ENCODE results near the gene SYCP1.
"Not testable (repeated sequence)": the region's sequence is repeated elsewhere in the genome, so short reads cannot be mapped to it uniquely, and the experiment has no call there.

Gene SYCP1

GRCh38 chr1:114988095-114988494 is 133.4 kb downstream of the SYCP1 start:
- TF ChIP-seq CTCF (IDR thresholded peaks at IDR 0.05; ENCODE audit: low read depth, low read length, missing control alignments) = no peak
- in situ Hi-C loops (cut with HindIII; ENCODE audit: low sequenced_read_pairs) = loop anchor here (5.0 kb wide), 1 partner anchor 124 kb away; no protein-coding TSS in a partner anchor
- H3K4me3 ChIP-seq (ENCODE audit: low read depth, low read length) = no peak overlapping the region
- no peak for DNase-seq (ENCODE audit: low read depth)

DNA sequence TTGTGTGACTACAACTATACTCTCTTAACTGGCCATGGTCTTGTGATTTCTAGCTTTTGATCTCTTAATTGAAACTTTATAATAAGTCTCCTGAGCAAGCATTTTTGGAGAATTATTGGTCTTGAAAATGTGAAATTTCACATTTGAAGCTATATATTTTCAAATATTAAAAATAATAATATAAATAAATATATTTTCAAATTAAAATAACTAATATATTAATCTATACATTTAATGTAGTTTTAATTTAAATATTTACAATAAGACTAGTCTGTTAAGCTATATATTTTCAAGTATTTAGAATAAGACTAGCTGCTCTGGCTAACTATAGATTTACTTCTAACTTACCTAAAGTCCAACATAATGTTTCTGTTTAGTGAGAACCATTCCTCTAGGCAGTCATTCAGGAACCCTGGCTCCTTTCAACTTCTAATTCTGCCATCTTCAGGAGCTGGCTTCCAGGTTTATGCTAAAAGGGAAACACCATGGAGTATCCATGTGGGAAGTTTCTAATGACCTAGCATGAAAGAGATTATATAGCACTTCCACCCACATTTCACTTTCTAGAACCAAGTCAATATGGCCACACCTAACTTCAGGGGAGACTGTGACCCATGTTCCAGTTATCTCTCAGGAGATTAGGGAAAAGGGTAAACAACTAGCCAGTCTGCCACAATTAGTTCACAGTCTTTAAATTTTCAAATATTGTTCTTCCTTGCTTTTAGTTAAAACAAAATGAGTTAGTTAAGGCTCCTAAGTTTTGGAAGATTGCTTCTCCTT is 143.0 kb downstream of the SYCP1 start:
- in situ Hi-C loops (cut with HindIII; ENCODE audit: low sequenced_read_pairs) = no loop called here
- no peak overlapping the region for H3K4me3 ChIP-seq (ENCODE audit: low read depth, low read length)
- TF ChIP-seq CTCF (IDR thresholded peaks at IDR 0.05; ENCODE audit: low read depth, low read length, missing control alignments) = no peak
- no peak for DNase-seq (ENCODE audit: low read depth)

DNA sequence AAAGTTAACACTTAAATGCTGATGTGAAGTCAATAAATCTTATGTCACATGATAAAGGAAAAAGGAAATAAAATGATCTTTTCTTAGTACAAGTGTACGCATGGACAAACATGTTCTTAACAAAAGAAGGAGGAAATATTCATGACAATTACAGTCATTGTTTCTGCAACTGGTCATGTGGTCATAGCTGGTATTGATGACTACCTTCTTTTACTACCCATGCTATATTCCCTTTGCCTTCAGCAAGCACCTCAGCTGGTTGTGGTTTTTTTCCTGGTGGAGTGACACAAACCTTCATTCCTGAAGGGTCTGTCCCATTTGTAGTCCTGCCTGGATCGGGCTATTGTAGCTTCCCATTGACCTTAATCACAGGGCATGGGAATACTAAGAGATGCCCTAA is 151.5 kb downstream of the SYCP1 start:
- no peak for DNase-seq (ENCODE audit: low read depth)
- in situ Hi-C loops (cut with HindIII; ENCODE audit: low sequenced_read_pairs) = no loop called here
- TF ChIP-seq CTCF (IDR thresholded peaks at IDR 0.05; ENCODE audit: low read depth, low read length, missing control alignments) = no peak
- no peak overlapping the region for H3K4me3 ChIP-seq (ENCODE audit: low read depth, low read length)

GRCh38 chr1:115012006-115012405 is 157.3 kb downstream of the SYCP1 start:
- no peak for TF ChIP-seq CTCF (IDR thresholded peaks at IDR 0.05; ENCODE audit: low read depth, low read length, missing control alignments)
- DNase-seq (ENCODE audit: low read depth) = no peak
- in situ Hi-C loops (cut with HindIII; ENCODE audit: low sequenced_read_pairs) = no loop called here
- H3K4me3 ChIP-seq (ENCODE audit: low read depth, low read length) = no peak overlapping the region

DNA sequence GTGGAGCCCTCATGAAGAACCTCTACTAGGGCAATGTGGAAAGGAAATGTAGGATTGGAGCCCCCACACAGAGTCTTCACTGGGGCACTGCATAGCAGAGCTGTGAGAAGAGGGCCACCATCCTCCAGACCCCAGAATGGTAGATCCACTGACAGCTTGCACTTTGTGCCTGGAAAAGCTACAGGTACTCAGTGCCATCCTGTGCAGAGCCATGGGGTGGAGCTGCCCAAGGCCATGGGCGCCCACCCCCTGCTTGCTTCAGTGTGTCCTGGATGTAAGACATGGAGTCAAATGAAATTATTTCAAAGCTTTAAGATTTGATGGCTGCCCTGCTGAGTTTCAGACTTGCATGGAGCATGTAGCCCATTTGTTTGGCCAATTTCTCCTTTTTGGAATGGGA is 157.8 kb downstream of the SYCP1 start:
- no peak for TF ChIP-seq CTCF (IDR thresholded peaks at IDR 0.05; ENCODE audit: low read depth, low read length, missing control alignments)
- in situ Hi-C loops (cut with HindIII; ENCODE audit: low sequenced_read_pairs) = no loop called here
- no peak for DNase-seq (ENCODE audit: low read depth)
- H3K4me3 ChIP-seq (ENCODE audit: low read depth, low read length) = no peak overlapping the region

DNA sequence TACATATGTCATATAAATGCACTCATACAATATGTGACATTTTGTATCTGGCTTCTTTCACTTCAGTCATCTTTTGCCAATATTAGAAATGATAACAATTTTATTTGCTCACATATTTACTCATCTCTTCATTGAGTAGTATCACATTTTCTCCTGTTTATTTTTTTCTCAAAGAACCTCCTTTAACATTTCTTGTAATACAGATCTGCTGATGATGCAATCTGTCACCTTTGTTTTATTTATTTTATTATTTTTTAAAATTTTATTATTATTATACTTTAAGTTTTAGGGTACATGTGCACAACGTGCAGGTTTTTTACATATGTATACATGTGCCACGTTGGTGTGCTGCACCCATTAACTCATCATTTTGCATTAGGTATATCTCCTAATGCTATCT is 159.1 kb downstream of the SYCP1 start:
- no peak for DNase-seq (ENCODE audit: low read depth)
- H3K4me3 ChIP-seq (ENCODE audit: low read depth, low read length) = no peak overlapping the region
- TF ChIP-seq CTCF (IDR thresholded peaks at IDR 0.05; ENCODE audit: low read depth, low read length, missing control alignments) = no peak
- in situ Hi-C loops (cut with HindIII; ENCODE audit: low sequenced_read_pairs) = no loop called here

DNA sequence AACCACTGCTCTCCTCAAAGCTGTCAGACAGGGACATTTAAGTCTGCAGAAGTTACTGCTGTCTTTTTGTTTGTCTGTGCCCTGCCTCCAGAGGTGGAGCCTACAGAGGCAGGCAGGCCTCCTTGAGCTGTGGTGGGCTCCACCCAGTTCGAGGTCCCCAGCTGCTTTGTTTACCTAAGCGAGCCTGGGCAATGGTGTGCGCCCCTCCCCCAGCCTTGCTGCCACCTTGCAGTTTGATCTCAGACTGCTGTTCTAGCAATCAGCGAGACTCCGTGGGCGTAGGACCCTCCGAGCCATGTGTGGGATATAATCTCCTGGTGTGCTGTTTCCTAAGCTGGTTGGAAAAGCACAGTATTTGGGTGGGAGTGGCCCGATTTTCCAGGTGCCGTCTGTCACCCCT is 164.9 kb downstream of the SYCP1 start:
- H3K4me3 ChIP-seq (ENCODE audit: low read depth, low read length); in situ Hi-C loops (cut with HindIII; ENCODE audit: low sequenced_read_pairs): not testable (repeated sequence)

More for the DNA sequence above, 164.9 kb downstream of the SYCP1 start:
- DNase-seq (ENCODE audit: low read depth) = not testable (repeated sequence)

All from astrocyte of the cerebellum (primary cell).